PFSK-1 (cell line): ENCODE data around the gene DRC3.

ENCODE experiments used
- FOXP2 ChIP-seq: optimal IDR thresholded peaks from 2 replicates; pipeline ENCODE3; 2011; ENCODE audit warnings: borderline replicate concordance, control low read depth, inconsistent platforms; ENCODE audit not compliant: insufficient read depth; ENCODE audit errors: extremely low read length, extremely low read depth
- POLR2AphosphoS5 ChIP-seq: IDR thresholded peaks from 2 replicates; pipeline ENCODE4 v1.6.1; 2012; ENCODE audit warnings: low read depth, mild to moderate bottlenecking, control low read depth, low read length, moderate library complexity
- REST ChIP-seq, 2 experiments: IDR thresholded peaks; 2 replicates each; pipeline versions ENCODE4 v1.6.1 to v1.8.0; 2011 to 2012; ENCODE audit warnings: low read depth in 2 of 2, low read length in 2 of 2, control low read depth in 1 of 2, inconsistent platforms in 1 of 2, mild to moderate bottlenecking in 1 of 2, moderate library complexity in 1 of 2; ENCODE audit not compliant: insufficient read depth in 1 of 2
- SIN3A ChIP-seq: IDR thresholded peaks from 2 replicates; pipeline ENCODE4 v1.6.1; 2012; ENCODE audit warnings: mild to moderate bottlenecking, low read length, moderate library complexity, borderline replicate concordance; ENCODE audit not compliant: insufficient read depth
- TAF1 ChIP-seq: IDR thresholded peaks from 2 replicates; pipeline ENCODE4 v1.6.1; 2012; ENCODE audit warnings: low read length, control low read depth, borderline replicate concordance; ENCODE audit not compliant: insufficient read depth

DRC3 gene

GRCh38 chr17:17958982-17959381 lies 13.7 kb upstream of the DRC3 start:
- no peak for TF ChIP-seq TAF1
- no peak for TF ChIP-seq POLR2AphosphoS5
- TF ChIP-seq SIN3A: no peak
- no peak for TF ChIP-seq FOXP2
- no peak for TF ChIP-seq REST (IDR thresholded peaks at IDR 0.05; ENCODE audit: insufficient read depth in 1 of 2, low read depth in 2 of 2, low read length in 2 of 2)

DNA sequence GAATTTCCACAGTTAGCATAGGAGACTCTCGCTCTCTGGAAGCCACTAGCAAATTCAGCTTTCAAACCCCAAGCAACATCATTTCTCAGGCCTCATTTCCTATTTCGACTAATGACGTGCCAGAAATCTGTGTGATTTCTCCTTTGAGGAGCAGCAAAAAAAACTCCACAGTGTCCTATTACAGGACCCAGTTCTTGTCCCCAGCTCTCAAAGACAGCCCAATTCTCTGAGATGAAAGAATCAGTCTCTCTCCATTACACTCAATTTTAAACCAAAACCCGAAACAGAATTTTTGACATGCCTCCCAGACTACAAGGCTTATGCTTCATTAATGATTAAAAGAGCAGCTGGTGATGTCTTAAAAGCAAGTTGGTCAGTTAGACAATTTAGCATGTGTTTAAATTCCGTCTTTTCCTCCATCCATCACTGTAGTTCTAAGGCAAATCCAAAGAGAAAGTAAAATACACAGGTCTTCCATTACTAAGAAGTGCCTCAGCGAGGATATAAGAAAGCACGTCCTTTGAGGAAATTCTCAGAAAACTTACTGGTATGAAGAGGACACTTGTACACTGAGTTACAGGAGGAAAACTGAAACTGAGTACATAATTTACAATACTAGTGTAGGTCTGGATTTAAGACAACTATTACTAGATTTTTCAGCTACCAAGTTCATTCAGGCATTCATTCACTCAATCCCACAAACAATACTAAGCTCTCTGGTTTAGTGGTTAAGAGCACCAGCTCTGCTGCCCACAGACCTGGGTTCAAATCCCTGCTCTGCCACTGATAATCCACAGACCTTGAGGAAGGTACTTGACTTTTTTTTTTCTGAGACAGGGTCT lies 12.9 kb upstream of the DRC3 start:
- TF ChIP-seq POLR2AphosphoS5 (no peak), FOXP2 (no peak), REST (IDR thresholded peaks at IDR 0.05; ENCODE audit: insufficient read depth in 1 of 2, low read depth in 2 of 2, low read length in 2 of 2) (no peak), SIN3A (no peak), TAF1 (no peak)

GRCh38 chr17:17960500-17961030 lies 12.1 kb upstream of the DRC3 start:
- TF ChIP-seq TAF1: no peak
- TF ChIP-seq FOXP2: no peak

GRCh38 chr17:17963066-17963465 lies 9.6 kb upstream of the DRC3 start:
- TF ChIP-seq REST (IDR thresholded peaks at IDR 0.05; ENCODE audit: insufficient read depth in 1 of 2, low read depth in 2 of 2, low read length in 2 of 2) (no peak), POLR2AphosphoS5 (no peak), TAF1 (no peak), FOXP2 (no peak), SIN3A (no peak)

- no peak for TF ChIP-seq FOXP2
Measured at GRCh38 chr17:17963694-17964436, 8.8 kb upstream of the DRC3 start.

GRCh38 chr17:17964710-17965109 lies 8.0 kb upstream of the DRC3 start:
- TF ChIP-seq POLR2AphosphoS5: no peak
- TF ChIP-seq SIN3A: no peak
- TF ChIP-seq TAF1: no peak
